NB4 (cell line): ENCODE results near the gene COL5A1.

Experiments used
- DNase-seq: peaks from one replicate; pipeline ENCODE4 v3.0.0; 2010; ENCODE audit warnings: low read depth
- H3K4me3 ChIP-seq: one replicate; pipeline ENCODE4 v1.5.1; 2011; ENCODE audit warnings: mild to moderate bottlenecking, low read depth, low read length, moderate library complexity
- MAX ChIP-seq: IDR thresholded peaks from 2 replicates; pipeline ENCODE4 v1.6.1; 2011; ENCODE audit warnings: low read depth, low read length
- MYC ChIP-seq: IDR thresholded peaks from 2 replicates; pipeline ENCODE4 v1.6.1; 2011; ENCODE audit warnings: low read depth, low read length
- POLR2A ChIP-seq: IDR thresholded peaks from 2 replicates; pipeline ENCODE4 v1.6.1; 2011; ENCODE audit warnings: mild to moderate bottlenecking; ENCODE audit not compliant: insufficient read length; ENCODE audit errors: extremely low read depth
- TF ChIP-seq, protein P1 (sequence below): IDR thresholded peaks from one replicate; pipeline ENCODE4 v1.5.1; 2012; ENCODE audit warnings: low read depth, low read length

The COL5A1 gene

DNA sequence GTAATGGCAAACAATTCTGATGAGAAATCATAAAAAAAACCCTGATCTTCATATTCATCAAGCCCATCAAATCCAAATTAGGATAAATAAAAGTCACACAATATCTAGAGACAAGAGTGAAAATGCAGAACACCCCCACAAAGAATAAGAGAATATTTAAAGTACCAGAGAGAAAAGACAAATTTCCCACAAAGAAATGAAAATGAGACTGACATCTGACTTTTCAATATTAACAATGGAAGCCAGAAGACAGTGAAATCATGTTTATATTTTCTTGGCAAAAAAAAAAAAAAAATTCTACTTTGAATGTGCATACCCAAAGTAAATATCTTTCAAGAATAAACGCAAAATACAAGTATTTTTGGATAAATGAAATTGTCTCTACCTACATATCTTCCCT is 28.9 kb upstream of the COL5A1 start:
- no peak overlapping the region for H3K4me3 ChIP-seq
- TF ChIP-seq MAX (no peak), POLR2A (no peak), MYC (no peak)
- TF ChIP-seq, protein P1, sequence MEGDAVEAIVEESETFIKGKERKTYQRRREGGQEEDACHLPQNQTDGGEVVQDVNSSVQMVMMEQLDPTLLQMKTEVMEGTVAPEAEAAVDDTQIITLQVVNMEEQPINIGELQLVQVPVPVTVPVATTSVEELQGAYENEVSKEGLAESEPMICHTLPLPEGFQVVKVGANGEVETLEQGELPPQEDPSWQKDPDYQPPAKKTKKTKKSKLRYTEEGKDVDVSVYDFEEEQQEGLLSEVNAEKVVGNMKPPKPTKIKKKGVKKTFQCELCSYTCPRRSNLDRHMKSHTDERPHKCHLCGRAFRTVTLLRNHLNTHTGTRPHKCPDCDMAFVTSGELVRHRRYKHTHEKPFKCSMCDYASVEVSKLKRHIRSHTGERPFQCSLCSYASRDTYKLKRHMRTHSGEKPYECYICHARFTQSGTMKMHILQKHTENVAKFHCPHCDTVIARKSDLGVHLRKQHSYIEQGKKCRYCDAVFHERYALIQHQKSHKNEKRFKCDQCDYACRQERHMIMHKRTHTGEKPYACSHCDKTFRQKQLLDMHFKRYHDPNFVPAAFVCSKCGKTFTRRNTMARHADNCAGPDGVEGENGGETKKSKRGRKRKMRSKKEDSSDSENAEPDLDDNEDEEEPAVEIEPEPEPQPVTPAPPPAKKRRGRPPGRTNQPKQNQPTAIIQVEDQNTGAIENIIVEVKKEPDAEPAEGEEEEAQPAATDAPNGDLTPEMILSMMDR, result no peak
- DNase-seq, result no peak

DNA sequence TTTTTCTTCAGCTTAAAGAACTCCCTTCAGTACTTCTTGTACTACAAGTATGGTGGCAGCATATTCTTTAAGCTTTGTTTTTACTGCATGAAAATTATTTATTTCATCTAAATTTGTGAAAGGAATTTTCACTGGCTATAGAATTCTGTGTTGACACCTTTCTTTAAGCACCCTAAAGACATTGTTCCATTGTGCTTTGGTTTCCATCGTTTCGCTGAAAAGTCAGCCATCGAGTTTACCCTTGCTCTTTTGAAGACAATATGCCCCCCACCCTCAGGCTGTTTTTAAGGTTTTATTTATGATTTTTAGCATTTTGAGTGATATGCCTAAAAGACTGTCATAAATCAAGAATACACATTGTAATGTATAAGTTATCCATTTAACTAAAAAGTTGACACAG is 27.3 kb upstream of the COL5A1 start:
- DNase-seq, result no peak
- TF ChIP-seq MAX, result no peak
- no peak for TF ChIP-seq MYC
- TF ChIP-seq, protein P1, result no peak
- H3K4me3 ChIP-seq, result no peak overlapping the region

DNA sequence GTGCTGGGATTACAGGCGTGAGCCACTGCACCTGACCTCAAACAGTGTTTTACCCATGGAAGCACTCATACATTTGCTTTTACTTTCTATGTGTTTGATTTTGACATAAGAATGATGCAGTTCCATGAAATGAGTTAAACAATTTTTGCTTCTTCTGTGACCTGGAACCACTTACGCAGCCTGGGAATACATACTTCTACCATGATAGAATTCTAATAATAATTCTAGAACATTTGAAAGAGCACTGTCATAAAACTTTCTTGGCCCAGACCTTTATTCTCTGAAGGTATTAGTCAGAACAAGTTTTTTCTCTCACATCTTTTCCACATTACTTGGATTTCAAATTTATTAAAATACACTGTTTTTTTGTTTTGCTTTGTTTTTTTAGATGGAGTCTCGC is 25.3 kb upstream of the COL5A1 start:
- DNase-seq, result no peak
- H3K4me3 ChIP-seq, result no peak overlapping the region
- TF ChIP-seq POLR2A (no peak), MYC (no peak), MAX (no peak)
- TF ChIP-seq, protein P1, result no peak

- DNase-seq, result no peak
- no peak for TF ChIP-seq MYC
- TF ChIP-seq, protein P1, result no peak
- TF ChIP-seq MAX, result no peak
- no peak for TF ChIP-seq POLR2A
- no peak overlapping the region for H3K4me3 ChIP-seq
Measured at GRCh38 chr9:134617246-134617645, 24.4 kb upstream of the COL5A1 start.

DNA sequence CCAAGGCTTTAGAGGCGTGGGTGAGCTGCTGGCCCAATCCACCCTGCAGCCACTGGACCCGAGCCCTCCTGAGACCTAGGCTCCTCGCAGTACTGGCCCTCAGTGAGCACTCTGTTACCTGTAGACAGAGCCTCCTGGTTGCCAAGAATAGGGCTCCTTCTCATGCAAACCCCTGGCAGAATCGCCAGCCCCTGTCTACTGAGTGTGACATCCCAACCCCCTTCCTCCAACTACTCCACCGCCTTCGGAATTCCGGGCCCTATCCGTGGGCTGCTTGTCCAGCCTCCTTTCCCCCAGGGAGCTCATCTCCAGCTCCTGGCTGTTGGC is 23.8 kb upstream of the COL5A1 start:
- TF ChIP-seq, protein P1, result no peak
- TF ChIP-seq POLR2A (no peak), MYC (no peak), MAX (no peak)
- H3K4me3 ChIP-seq, result no peak overlapping the region
- no peak for DNase-seq
